ENCODE data around the gene SFMBT2.

The SFMBT2 gene

DNA sequence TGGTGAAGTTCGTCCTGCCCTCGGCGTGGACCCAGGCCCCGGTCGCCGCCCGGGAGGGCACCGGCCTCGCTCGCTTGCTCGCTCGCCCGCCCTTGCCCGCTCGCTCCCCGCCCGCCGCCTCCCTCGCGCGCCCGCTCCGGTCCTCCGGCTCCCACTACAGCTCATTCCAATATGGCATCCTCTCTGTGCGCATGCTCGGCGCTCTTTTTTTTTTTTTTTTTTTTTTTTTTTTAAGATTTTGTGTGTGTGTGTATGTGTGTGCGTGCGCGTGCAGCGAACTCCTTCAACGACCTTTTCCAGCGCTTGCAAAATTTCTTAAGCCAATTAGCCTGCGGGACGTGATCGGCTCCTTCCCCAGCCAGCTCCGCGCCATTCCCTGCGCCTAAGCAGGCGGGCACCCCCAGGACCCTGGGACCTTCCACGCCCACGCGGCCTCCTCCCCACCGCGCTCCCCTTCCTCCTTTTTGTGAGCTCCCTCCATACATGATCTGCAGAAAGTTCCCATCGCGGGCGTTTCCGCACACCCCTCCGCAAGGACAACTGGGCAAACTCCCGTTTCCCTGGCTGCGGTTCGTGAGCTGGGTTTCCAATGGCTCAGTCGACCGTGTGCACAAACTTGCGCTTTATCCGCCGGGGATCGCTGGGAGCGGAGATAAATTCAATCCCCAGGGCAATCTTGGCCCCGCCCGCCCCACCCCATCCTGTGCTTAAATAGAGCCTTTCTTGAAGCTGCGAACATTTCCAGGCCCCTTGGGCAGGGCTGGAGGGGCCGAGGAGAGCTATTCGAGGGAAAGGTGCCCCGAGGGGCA, at the start of gene SFMBT2:
Gene SFMBT2, minus strand, starts transcription at position 173 of the 809 bp plus-strand sequence. CDS start 29,136 bp downstream, outside the sequence.
- DNase-seq: peak; percentile 90

GRCh38 chr10:7460006-7460405, 49.2 kb upstream of the SFMBT2 start:
- DNase-seq: no peak

- no peak for DNase-seq
Measured at GRCh38 chr10:7458556-7458955, 47.7 kb upstream of the SFMBT2 start.

GRCh38 chr10:7457478-7458316, 46.9 kb upstream of the SFMBT2 start:
- DNase-seq: no peak

- DNase-seq: no peak
Measured at GRCh38 chr10:7449063-7449695, 38.3 kb upstream of the SFMBT2 start.

- DNase-seq: no peak
Measured at GRCh38 chr10:7445474-7446185, 34.8 kb upstream of the SFMBT2 start.

GRCh38 chr10:7444551-7445121, 33.8 kb upstream of the SFMBT2 start:
- DNase-seq: peak; percentile 47

DNA sequence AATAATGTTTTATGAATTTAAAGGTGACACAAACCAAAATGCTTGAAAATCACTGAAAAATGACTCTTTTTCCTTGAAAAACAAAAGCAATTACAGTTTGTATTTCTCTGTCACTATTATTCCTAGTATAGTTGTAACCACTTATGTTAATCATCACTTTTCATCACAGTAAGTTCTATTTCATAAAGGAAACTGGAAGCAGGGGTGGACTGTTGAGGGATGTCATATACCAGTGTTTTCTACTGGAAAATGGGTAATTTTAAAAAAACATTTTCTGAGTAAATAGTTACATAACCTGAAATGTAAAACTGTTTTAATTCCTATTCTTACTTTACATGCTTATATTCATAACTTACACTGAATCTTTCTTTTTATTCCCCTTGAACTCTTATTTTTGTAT, 32.2 kb upstream of the SFMBT2 start:
- DNase-seq: no peak

- DNase-seq: no peak
Measured at GRCh38 chr10:7441403-7442147, 30.7 kb upstream of the SFMBT2 start.

- peak; percentile 58 for DNase-seq
Measured at GRCh38 chr10:7439696-7440095, 28.9 kb upstream of the SFMBT2 start.

DNA sequence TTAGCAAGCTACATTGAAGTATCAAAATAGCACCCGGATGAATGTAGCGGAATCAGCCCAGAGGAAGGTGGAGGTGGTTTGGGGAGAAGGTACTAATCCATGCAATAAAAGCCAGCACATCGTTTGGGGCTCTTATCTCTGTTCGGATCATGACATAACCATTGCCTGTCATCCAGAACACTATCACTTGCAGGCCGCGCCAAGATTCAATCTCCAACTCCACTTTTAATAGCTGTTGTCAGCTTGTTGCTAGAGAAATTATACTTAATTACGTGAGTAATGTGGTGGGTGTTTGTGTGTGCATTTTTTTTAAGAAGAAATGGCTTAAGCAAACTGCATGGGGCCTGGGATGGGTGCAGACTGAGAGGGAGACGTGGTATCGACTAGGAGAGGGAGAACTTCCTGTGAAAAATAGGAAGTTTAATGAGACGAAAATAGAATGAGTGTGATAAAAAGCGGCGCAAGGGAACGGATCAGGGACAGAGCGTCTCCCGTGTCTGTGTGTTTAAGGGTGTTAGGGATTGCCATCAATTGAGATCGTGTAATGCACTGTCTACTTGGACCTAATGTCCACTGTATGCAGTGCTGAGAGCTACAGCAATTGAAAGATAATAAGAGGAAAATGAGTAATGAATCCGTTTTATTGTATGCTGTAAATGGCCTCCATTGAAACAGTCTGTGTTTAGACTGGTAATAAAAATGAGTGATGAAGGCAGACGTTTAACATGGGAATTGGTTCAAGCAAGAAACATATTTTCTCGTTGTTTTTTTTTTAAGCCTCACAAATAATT, 27.6 kb upstream of the SFMBT2 start:
- DNase-seq: no peak

GRCh38 chr10:7436490-7437100, 25.8 kb upstream of the SFMBT2 start:
- no peak for DNase-seq

DNA sequence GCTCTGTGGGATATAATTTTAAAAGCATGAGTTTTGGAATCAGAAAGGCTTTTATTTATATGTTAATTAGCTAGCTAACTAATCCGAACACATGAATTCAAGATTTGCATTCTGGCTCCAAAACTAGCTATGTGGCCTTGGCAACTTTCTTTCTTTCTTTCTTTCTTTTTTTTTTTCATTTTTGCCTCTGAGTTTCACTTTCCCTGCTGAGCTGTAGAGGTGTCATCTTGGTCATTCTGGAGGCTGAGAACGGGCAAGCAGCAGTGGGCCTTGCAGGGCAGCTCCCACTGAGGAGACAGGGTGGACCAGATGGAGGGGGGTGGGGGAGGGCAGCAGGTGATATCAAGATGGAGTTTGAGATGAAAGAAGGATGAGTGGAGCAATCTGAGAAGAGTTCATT, 24.8 kb upstream of the SFMBT2 start:
- DNase-seq: no peak

DNA sequence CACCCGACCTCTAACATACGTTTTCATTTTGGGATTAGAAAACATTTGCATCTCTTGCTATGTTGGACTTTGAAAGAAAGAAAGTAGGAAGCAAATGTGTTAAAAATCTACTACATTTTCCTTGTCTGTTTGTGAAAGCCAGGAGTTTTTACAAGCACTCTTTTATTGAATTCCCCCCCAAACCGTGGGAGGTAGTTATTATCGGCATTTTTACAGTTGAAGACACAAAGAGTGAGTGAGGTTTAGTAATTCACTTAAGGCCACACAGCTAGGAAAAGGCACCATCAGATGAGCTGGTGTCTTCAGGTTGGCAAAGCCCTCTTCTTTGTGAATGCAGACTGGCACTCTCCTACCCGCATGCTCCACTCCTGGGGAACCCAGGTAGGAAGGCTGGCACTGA, 23.5 kb upstream of the SFMBT2 start:
- no peak for DNase-seq

- DNase-seq: no peak
Measured at GRCh38 chr10:7433861-7434260, 23.0 kb upstream of the SFMBT2 start.

DNA sequence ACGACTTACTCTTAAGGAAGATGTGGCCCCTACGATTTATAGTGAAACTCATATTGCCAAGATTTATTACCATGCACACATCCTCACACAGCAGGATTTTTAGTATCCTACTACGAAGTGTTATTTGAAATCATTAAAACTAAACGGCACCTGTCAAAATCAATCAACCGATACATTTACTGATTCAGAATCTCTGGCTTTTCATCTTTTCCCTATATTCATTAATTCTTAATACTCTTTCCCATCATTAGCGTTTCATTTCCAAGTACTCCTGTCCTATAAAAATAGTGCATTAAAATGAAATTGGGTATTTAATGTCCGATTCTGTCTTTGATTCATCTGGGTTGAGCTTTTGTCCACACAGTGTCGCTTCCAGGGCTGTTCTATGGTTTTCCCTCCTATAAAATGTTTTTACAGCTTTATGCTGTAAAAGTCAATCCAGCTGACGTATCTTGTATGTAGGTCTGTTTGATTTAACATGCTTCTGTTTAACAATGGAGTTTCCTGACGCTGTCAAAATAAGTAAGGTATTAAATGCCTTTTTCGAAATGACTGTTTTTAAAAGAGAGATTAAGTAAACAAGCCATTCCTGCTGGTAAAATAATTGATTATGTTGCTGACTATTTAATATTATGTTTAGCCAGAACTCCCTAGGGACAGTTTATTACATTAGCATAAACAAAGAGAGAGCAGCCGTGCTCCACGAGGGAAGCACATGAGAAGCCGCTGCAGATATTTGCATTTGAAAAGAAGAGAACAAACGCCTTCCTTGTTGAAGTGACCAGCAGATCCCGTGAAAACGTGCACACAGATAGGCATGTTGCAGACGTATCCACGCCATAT, 22.3 kb upstream of the SFMBT2 start:
- no peak for DNase-seq

GRCh38 chr10:7428673-7429350, 18.0 kb upstream of the SFMBT2 start:
- no peak for DNase-seq

DNA sequence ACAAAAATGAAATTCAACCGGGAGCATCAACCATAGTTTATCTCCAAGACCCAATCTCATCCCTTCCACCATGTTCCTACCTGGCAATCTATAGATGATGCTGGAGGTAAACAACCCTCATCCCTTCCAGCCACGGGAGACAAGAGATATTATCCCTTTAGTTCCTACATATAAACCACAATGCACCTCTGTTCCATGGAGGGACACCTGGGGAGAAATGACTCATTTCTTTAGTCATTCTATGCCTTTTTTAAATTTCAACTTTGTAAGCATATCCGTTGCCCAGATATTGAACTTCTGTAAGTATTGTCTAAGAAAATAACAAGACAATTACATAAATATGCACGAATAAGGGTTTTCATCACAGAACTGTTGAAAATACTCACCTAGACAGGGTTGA, 15.5 kb upstream of the SFMBT2 start:
- no peak for DNase-seq

DNA sequence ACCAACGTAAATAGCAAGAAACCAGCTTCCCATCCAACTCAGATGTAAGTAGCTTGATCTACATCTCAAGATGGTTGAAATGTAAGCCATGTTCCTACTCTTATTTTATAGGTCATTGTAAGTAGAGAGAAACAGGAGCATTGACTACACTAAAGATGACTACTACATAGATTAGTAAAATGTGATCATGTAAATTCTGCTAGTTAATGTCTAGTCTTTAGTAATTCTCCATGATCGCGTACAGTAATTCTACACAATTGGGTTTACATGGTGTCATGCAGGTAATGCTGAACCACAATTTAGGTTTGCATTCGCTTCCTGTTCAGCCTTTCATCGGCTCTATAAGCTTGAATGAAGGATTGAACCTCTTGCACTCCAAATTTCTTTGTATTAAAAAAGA, 14.9 kb upstream of the SFMBT2 start:
- DNase-seq: no peak

All from hematopoietic multipotent progenitor cell treated with erythropoietin and hydrocortisone succinate and interleukin-3 and kit ligand, for 4 days (in vitro differentiated cells).